ENCODE results near the gene SH2D3C. TPM values are rescaled to one million over a fixed set of nuclear protein-coding genes. Genes with fewer than 3 reads are reported as not detected.

Gene SH2D3C
- total and polyA plus RNA-seq, 2 of the 4 experiments (the other 2 are of a cell fraction), result under 0.01 to 0.24 TPM

DNA sequence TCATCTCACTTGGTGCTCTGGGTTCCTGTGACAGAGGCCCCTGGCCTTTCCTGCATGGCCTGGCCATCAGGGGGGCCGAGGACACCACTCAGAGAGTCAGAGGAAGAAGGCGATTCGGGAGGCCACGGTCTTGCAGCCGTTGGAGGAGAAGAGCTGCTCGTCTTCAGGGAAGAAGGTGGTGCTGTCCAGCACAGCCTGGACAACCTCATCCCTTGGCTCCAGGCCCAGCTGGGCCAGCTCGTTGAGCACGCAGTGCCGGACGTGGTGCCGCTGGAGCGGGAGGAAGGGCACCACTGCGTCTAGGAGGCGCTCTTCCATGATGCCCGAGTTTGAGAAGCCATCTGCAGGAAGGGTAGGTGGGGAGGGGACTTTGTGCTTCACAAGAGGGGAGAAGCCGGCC, 46.5 kb downstream of the SH2D3C start:
- CTCF ChIA-PET, result no interaction called here
- Histone ChIP-seq H2AFZ (replicated peaks; ENCODE audit: low read length, poor library complexity) (no peak overlapping the region), H2BK5ac (ENCODE audit: low read depth, low read length, poor library complexity, severe bottlenecking) (no peak overlapping the region), H3K18ac (ENCODE audit: low read depth, low read length) (no peak overlapping the region), H4K91ac (ENCODE audit: insufficient read depth, low read depth, low read length) (no peak overlapping the region), H3K27me3 (ENCODE audit: control insufficient read depth, insufficient read depth, low read length) (no peaks in the 10 kb centered on the region), H2BK120ac (ENCODE audit: low read depth, low read length) (no peak overlapping the region), H3K79me1 (ENCODE audit: low read depth in 1 of 2, low read length in 2 of 2) (peaks cover 4 to 12% of the 10 kb centered on the region in 2 experiments; a peak in 2 of 4 replicates), H4K5ac (ENCODE audit: low read depth, low read length) (no peak overlapping the region), H2BK20ac (ENCODE audit: low read depth, low read length) (no peak overlapping the region), H3K14ac (replicated peaks; ENCODE audit: low read depth, low read length) (no peak overlapping the region), H3K4me1 (ENCODE audit: control insufficient read depth, insufficient read depth, low read length) (peaks cover 6% of the 10 kb centered on the region), H3K36me3 (ENCODE audit: control insufficient read depth, insufficient read depth, low read length) (peaks cover 5% of the 10 kb centered on the region; the same call in 1 of the 2 replicates), H3K4me3 (ENCODE audit: insufficient read depth, low read depth, low read length) (no peak overlapping the region), H3K9ac (ENCODE audit: low read depth, low read length) (no peak overlapping the region), H3K4me2 (ENCODE audit: low read depth, low read length) (no peak overlapping the region), H3K9me1 (ENCODE audit: insufficient read depth, low read length) (no peaks in the 10 kb centered on the region), H2BK15ac (ENCODE audit: low read depth, low read length) (no peak overlapping the region), H4K8ac (ENCODE audit: low read depth in 2 of 2, low read length in 2 of 2) (no peak overlapping the region), H3K56ac (ENCODE audit: extremely low read depth, insufficient read depth, low read length) (no peak overlapping the region), H3K4ac (ENCODE audit: low read depth, low read length) (no peak overlapping the region), H3K27ac (ENCODE audit: insufficient read depth, low read length) (no peak overlapping the region), H3K9me3 (ENCODE audit: control insufficient read depth, insufficient read depth, low read length) (no peaks in the 10 kb centered on the region), H2AK9ac (replicated peaks; ENCODE audit: low read depth, low read length, poor library complexity) (no peak overlapping the region), H4K20me1 (ENCODE audit: insufficient read depth, low read length) (no peaks in the 10 kb centered on the region), H2AK5ac (ENCODE audit: low read depth, low read length) (0 out of 2 replicates have a peak overlapping the region, but pooled peaks have one; percentile 3), H3K23ac (ENCODE audit: low read depth, low read length) (no peak overlapping the region)
- no peak for ATAC-seq (ENCODE audit: low read depth)
- dilution Hi-C loops (cut with HindIII; ENCODE audit: low sequenced_read_pairs, unreplicated experiment) (no loop called here), in situ Hi-C loops (cut with MboI; ENCODE audit: low sequenced_read_pairs) (no loop called here), intact Hi-C loops (cut with micrococcal nuclease) (loop anchor here (5.0 kb wide), 1 partner anchor 225 kb away; no protein-coding TSS in a partner anchor)
- BruUV-seq (replicated peaks), result no TSS peak
- DNase-seq, result no peak
- no peak for TF ChIP-seq MAFK (IDR thresholded peaks at IDR 0.05; ENCODE audit: low read depth, low read length)
- 83% methylated on average over 6 of the region's 16 CpGs; no CpG with 5 or more reads in 1 of the 2 experiments for WGBS, 2 experiments (ENCODE audit: extremely low coverage in 2 of 2, insufficient read length in 1 of 2)
- POLR2A ChIA-PET (ENCODE audit: unreplicated experiment), result no interaction called here

Data from IMR-90 (cell line).